Right lobe of liver (tissue), 4 donors: ENCODE data around the gene NLGN1.

Experiments used
- CTCF ChIP-seq, 4 donors: fragments of 200-600 bp in 3 of 4; fragments of 450-650 bp in 1 of 4; IDR thresholded peaks; one replicate each; pipeline versions ENCODE4 v1.5.1 to v1.8.0; 2016 to 2022; ENCODE audit warnings: antibody characterized with exemption in 4 of 4, mild to moderate bottlenecking in 2 of 4
- POLR2A ChIP-seq: fragments of 450-650 bp; IDR thresholded peaks from one replicate; pipeline ENCODE4 v1.6.1; 2017; ENCODE audit warnings: antibody characterized with exemption, mild to moderate bottlenecking
- donor health status: DM: no; HTN: no; CAD: no.
- donor health status: DM: no; HTN: no; CAD: no.
- donor health status: DM: no; HTN: yes; CAD: no.

GRCh38 chr3:174232658-174233429 lies 835.3 kb downstream of the NLGN1 start:
- no peak for TF ChIP-seq POLR2A
- TF ChIP-seq CTCF (IDR thresholded peaks at IDR 0.05), result no peak
